OCI-LY3 (cell line): ENCODE measurements around the gene FOXN4.

Experiments
- H2AFZ ChIP-seq: fragments of 200-600, 300-600 bp; shearing (Covaris generic); 2 replicates; pipeline ENCODE4 v1.6.0; 2014; ENCODE audit warnings: antibody characterized with exemption, low read depth, low read length
- H3K27ac ChIP-seq: fragments of 200-600, 300-600 bp; sonication (generic); 2 replicates; pipeline ENCODE4 v1.5.1; 2014; ENCODE audit warnings: mild to moderate bottlenecking, low read length, moderate library complexity, mixed read lengths
- H3K27me3 ChIP-seq: fragments of 200-600, 300-600 bp; sonication (generic); 2 replicates; pipeline ENCODE4 v1.6.1; 2014; ENCODE audit warnings: low read depth, low read length, mixed read lengths
- H3K36me3 ChIP-seq: fragments of 200-600, 300-600 bp; sonication (generic); replicated peaks from 2 replicates; pipeline ENCODE3; 2014; ENCODE audit warnings: low read depth, low read length, mixed read lengths
- H3K4me1 ChIP-seq: fragments of 300-600, 200-600 bp; sonication (generic); 2 replicates; pipeline ENCODE4 v1.6.1; 2014; ENCODE audit warnings: low read length, mixed read lengths
- H3K4me2 ChIP-seq: fragments of 200-600, 300-600 bp; sonication (generic); 2 replicates; pipeline ENCODE4 v1.6.1; 2014; ENCODE audit warnings: low read length, mixed read lengths
- H3K4me3 ChIP-seq: fragments of 300-600, 200-600 bp; sonication (generic); 2 replicates; pipeline ENCODE4 v1.5.1; 2014; ENCODE audit warnings: antibody characterized with exemption, mild to moderate bottlenecking, low read length, moderate library complexity
- H3K79me2 ChIP-seq: fragments of 300-600, 200-600 bp; shearing (Covaris generic); 2 replicates; pipeline ENCODE4 v1.6.1; 2014; ENCODE audit warnings: mild to moderate bottlenecking, low read length, mixed read lengths
- H3K9ac ChIP-seq: fragments of 300-600, 200-600 bp; shearing (Covaris generic); 2 replicates; pipeline ENCODE4 v1.6.0; 2014; ENCODE audit warnings: mild to moderate bottlenecking, low read length, moderate library complexity
- H3K9me3 ChIP-seq: fragments of 200-600, 300-600 bp; shearing (Covaris generic); 2 replicates; pipeline ENCODE4 v1.6.1; 2014; ENCODE audit warnings: low read length, mixed read lengths; ENCODE audit not compliant: insufficient read depth
- H4K20me1 ChIP-seq: fragments of 200-600, 300-600 bp; sonication (generic); 2 replicates; pipeline ENCODE4 v1.6.1; 2016; ENCODE audit warnings: low read length, mixed read lengths; ENCODE audit not compliant: insufficient read depth
- CTCF ChIP-seq: fragments of 200-600, 300-600 bp; sonication (generic); IDR thresholded peaks from 2 replicates; pipeline ENCODE4 v1.5.1; 2014; ENCODE audit warnings: antibody characterized with exemption, low read length, low read depth
- EZH2phosphoT487 ChIP-seq: fragments of 200-600 bp; shearing (Covaris generic); IDR thresholded peaks from 2 replicates; pipeline ENCODE4 v1.6.1; 2018; ENCODE audit warnings: antibody characterized with exemption, mixed run types, low read depth

Gene FOXN4

GRCh38 chr12:109250523-109250922 lies 58.6 kb downstream of the FOXN4 start:
- H3K79me2 ChIP-seq, result no peaks in the 10 kb centered on the region
- H2AFZ ChIP-seq, result no peak overlapping the region
- no peaks in the 10 kb centered on the region for H3K36me3 ChIP-seq
- H3K4me2 ChIP-seq, result no peak overlapping the region
- H3K4me1 ChIP-seq, result no peaks in the 10 kb centered on the region
- TF ChIP-seq EZH2phosphoT487 (no peak), CTCF (no peak)
- 0 out of 2 replicates have a peak, but pooled peaks cover 5% of the 10 kb centered on the region for H3K9me3 ChIP-seq
- no peaks in the 10 kb centered on the region for H4K20me1 ChIP-seq
- H3K4me3 ChIP-seq, result no peak overlapping the region
- H3K9ac ChIP-seq, result no peak overlapping the region
- H3K27ac ChIP-seq, result no peak overlapping the region
- no peaks in the 10 kb centered on the region for H3K27me3 ChIP-seq

GRCh38 chr12:109247831-109248654 lies 61.0 kb downstream of the FOXN4 start:
- no peak overlapping the region for H3K27ac ChIP-seq
- H4K20me1 ChIP-seq, result no peaks in the 10 kb centered on the region
- no peaks in the 10 kb centered on the region for H3K79me2 ChIP-seq
- H3K4me1 ChIP-seq, result no peaks in the 10 kb centered on the region
- H3K4me3 ChIP-seq, result no peak overlapping the region
- H3K4me2 ChIP-seq, result no peak overlapping the region
- no peak overlapping the region for H3K9ac ChIP-seq
- H3K9me3 ChIP-seq, result no peaks in the 10 kb centered on the region
- H2AFZ ChIP-seq, result no peak overlapping the region
- no peaks in the 10 kb centered on the region for H3K27me3 ChIP-seq
- H3K36me3 ChIP-seq, result no peaks in the 10 kb centered on the region
- TF ChIP-seq CTCF (no peak), EZH2phosphoT487 (no peak)

- Histone ChIP-seq H3K9me3 (no peaks in the 10 kb centered on the region), H2AFZ (no peak overlapping the region), H3K36me3 (no peaks in the 10 kb centered on the region), H3K9ac (no peak overlapping the region), H3K4me3 (no peak overlapping the region), H3K4me2 (no peak overlapping the region), H4K20me1 (no peaks in the 10 kb centered on the region), H3K27me3 (no peaks in the 10 kb centered on the region), H3K4me1 (no peaks in the 10 kb centered on the region), H3K79me2 (no peaks in the 10 kb centered on the region), H3K27ac (no peak overlapping the region)
- TF ChIP-seq CTCF (no peak), EZH2phosphoT487 (no peak)
These were observed 62.9 kb downstream of the FOXN4 start for GRCh38 chr12:109246221-109246620.

GRCh38 chr12:109244073-109244472 lies 65.0 kb downstream of the FOXN4 start:
- TF ChIP-seq CTCF (no peak), EZH2phosphoT487 (no peak)

More at GRCh38 chr12:109244073-109244472, 65.0 kb downstream of the FOXN4 start:
- Histone ChIP-seq H4K20me1 (no peaks in the 10 kb centered on the region), H3K4me1 (no peaks in the 10 kb centered on the region), H3K27ac (no peak overlapping the region), H3K27me3 (no peaks in the 10 kb centered on the region), H3K9ac (no peak overlapping the region), H3K9me3 (no peaks in the 10 kb centered on the region), H3K4me2 (no peak overlapping the region), H3K79me2 (no peaks in the 10 kb centered on the region), H3K4me3 (no peak overlapping the region), H3K36me3 (no peaks in the 10 kb centered on the region), H2AFZ (no peak overlapping the region)
